Measurements from ENCODE around the gene TECTB.

Gene TECTB

DNA sequence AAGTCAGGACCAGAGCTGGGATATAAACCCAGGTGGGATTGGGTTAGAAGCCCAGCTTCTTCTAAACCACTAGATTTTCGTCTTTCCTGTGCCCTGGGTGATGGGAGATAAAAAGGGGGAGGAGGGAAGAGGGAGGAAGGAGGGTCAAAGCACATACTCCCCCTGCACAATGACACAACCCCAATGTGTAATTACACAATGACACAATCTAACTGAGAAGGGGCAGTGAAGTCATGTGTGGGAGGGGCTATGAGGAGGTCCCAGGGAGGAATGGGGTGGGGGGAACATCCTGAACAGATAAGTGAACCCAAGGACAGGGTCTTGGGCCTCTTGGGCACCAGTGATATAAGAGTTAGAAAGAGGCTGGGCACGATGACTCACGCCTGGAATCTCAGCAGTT, 44.5 kb downstream of the TECTB start:
- Histone ChIP-seq H3K9me3 (ENCODE audit: control insufficient read depth, low read length) (no peaks in the 10 kb centered on the region), H3K4ac (ENCODE audit: low read depth in 1 of 2, low read length in 2 of 2) (no peak overlapping the region), H3K14ac (ENCODE audit: low read length in 2 of 2) (no peak overlapping the region), H2BK120ac (ENCODE audit: low read depth, low read length) (no peak overlapping the region), H2AK5ac (ENCODE audit: low read length, severe bottlenecking) (no peak overlapping the region), H3K9ac (ENCODE audit: low read length) (no peak overlapping the region), H3K4me1 (ENCODE audit: control insufficient read depth, insufficient read depth, low read depth, low read length) (no peaks in the 10 kb centered on the region), H2BK15ac (ENCODE audit: low read depth, poor library complexity, severe bottlenecking) (no peak overlapping the region), H3K36me3 (ENCODE audit: control insufficient read depth in 1 of 2, insufficient read depth in 2 of 2, low read depth in 1 of 2, low read length in 2 of 2) (no peaks in the 10 kb centered on the region), H3K18ac (ENCODE audit: low read depth in 1 of 2, low read length in 2 of 2) (no peak overlapping the region), H3K23ac (ENCODE audit: low read length in 2 of 2) (no peak overlapping the region), H3K27ac (ENCODE audit: low read length, poor library complexity, severe bottlenecking) (no peak overlapping the region), H3K27me3 (ENCODE audit: control insufficient read depth in 1 of 2, insufficient read depth in 1 of 2, low read length in 2 of 2) (no peaks in the 10 kb centered on the region), H4K8ac (ENCODE audit: low read length) (no peak overlapping the region), H4K91ac (ENCODE audit: low read length) (no peak overlapping the region), H2AFZ (ENCODE audit: low read depth, low read length) (no peak overlapping the region), H3K4me2 (ENCODE audit: low read length, poor library complexity, severe bottlenecking) (no peak overlapping the region), H3K79me1 (replicated peaks; ENCODE audit: low read length, poor library complexity, severe bottlenecking) (no peaks in the 10 kb centered on the region), H2BK5ac (ENCODE audit: low read depth, low read length, poor library complexity, severe bottlenecking) (no peak overlapping the region), H3K4me3 (ENCODE audit: insufficient read depth in 1 of 2, low read depth in 1 of 2, low read length in 2 of 2) (no peak overlapping the region), H2BK12ac (ENCODE audit: low read length in 2 of 2) (no peak overlapping the region)
- WGBS = 93% methylated on average over 2 of the region's 3 CpGs
- no peak for DNase-seq

DNA sequence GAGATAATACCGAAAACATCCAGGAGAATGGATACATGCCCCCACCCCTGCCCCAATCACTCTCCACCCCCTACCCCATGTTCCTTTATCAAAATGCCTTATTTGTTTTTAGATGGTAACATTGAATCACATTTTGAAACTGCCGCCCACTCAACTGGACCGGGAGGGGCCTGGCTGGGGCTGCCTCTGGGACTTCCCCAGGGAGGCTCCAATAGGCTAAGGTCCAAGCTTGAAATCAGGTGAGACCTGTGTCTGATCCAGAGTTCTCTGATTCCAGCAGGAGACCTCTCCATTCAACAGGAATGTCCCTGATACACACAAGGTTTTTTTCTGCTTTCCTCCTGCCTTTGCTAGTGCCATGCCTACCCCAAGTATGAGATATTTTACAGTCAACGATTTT, 47.0 kb downstream of the TECTB start:
- H2BK12ac ChIP-seq (ENCODE audit: low read length in 2 of 2) = no peak overlapping the region
- no peak overlapping the region for H2AFZ ChIP-seq (ENCODE audit: low read depth, low read length)
- H3K9me3 ChIP-seq (ENCODE audit: control insufficient read depth, low read length) = no peaks in the 10 kb centered on the region
- H3K79me1 ChIP-seq (replicated peaks; ENCODE audit: low read length, poor library complexity, severe bottlenecking) = no peaks in the 10 kb centered on the region
- no peaks in the 10 kb centered on the region for H3K4me1 ChIP-seq (ENCODE audit: control insufficient read depth, insufficient read depth, low read depth, low read length)
- WGBS = 86% methylated on average over 3 of the region's 4 CpGs
- no peak overlapping the region for H3K23ac ChIP-seq (ENCODE audit: low read length in 2 of 2)
- H2BK120ac ChIP-seq (ENCODE audit: low read depth, low read length) = no peak overlapping the region
- no peak for DNase-seq
- no peak overlapping the region for H4K8ac ChIP-seq (ENCODE audit: low read length)
- no peak overlapping the region for H3K9ac ChIP-seq (ENCODE audit: low read length)
- no peak overlapping the region for H3K27ac ChIP-seq (ENCODE audit: low read length, poor library complexity, severe bottlenecking)
- no peak overlapping the region for H2BK5ac ChIP-seq (ENCODE audit: low read depth, low read length, poor library complexity, severe bottlenecking)
- no peak overlapping the region for H3K18ac ChIP-seq (ENCODE audit: low read depth in 1 of 2, low read length in 2 of 2)
- H3K14ac ChIP-seq (ENCODE audit: low read length in 2 of 2) = no peak overlapping the region
- peaks cover 5% of the 10 kb centered on the region in 2 experiments for H3K27me3 ChIP-seq (ENCODE audit: control insufficient read depth in 1 of 2, insufficient read depth in 1 of 2, low read length in 2 of 2)
- no peak overlapping the region for H3K4me2 ChIP-seq (ENCODE audit: low read length, poor library complexity, severe bottlenecking)
- no peak overlapping the region for H3K4ac ChIP-seq (ENCODE audit: low read depth in 1 of 2, low read length in 2 of 2)
- no peak overlapping the region for H4K91ac ChIP-seq (ENCODE audit: low read length)
- no peaks in the 10 kb centered on the region for H3K36me3 ChIP-seq (ENCODE audit: control insufficient read depth in 1 of 2, insufficient read depth in 2 of 2, low read depth in 1 of 2, low read length in 2 of 2)
- H2AK5ac ChIP-seq (ENCODE audit: low read length, severe bottlenecking) = no peak overlapping the region
- H3K4me3 ChIP-seq (ENCODE audit: insufficient read depth in 1 of 2, low read depth in 1 of 2, low read length in 2 of 2) = no peak overlapping the region
- no peak overlapping the region for H2BK15ac ChIP-seq (ENCODE audit: low read depth, poor library complexity, severe bottlenecking)

DNA sequence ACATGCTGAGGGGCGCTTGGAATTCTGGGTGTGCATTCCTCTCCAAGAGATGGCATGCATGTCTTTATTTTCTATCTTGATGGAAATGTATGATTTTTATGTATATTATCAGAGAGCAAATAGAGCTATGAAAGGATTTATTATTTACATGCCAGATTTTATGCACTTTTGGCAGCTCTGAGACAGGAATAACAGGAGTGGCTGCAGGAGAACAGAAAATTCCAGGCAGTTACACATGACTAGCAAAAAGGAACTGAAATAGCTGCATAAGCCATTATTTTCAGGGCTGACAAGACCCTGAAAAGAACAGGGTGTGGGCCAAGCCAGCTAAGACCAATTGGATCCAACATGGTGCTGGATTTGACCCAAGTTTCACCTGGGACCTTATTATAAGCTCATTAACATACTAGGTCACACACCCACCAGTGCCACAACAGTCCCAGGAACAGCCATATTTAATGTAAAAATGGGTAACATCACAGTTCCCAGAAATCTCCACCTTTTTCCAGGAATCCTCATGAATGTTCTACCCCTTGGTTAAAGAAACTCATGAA, 47.5 kb downstream of the TECTB start:
- Histone ChIP-seq H2BK5ac (ENCODE audit: low read depth, low read length, poor library complexity, severe bottlenecking) (no peak overlapping the region), H3K27me3 (ENCODE audit: control insufficient read depth in 1 of 2, insufficient read depth in 1 of 2, low read length in 2 of 2) (peaks cover 5% of the 10 kb centered on the region in 2 experiments), H3K4me1 (ENCODE audit: control insufficient read depth, insufficient read depth, low read depth, low read length) (no peaks in the 10 kb centered on the region), H3K14ac (ENCODE audit: low read length in 2 of 2) (no peak overlapping the region), H3K9me3 (ENCODE audit: control insufficient read depth, low read length) (no peaks in the 10 kb centered on the region), H3K9ac (ENCODE audit: low read length) (no peak overlapping the region), H3K36me3 (ENCODE audit: control insufficient read depth in 1 of 2, insufficient read depth in 2 of 2, low read depth in 1 of 2, low read length in 2 of 2) (no peaks in the 10 kb centered on the region), H3K27ac (ENCODE audit: low read length, poor library complexity, severe bottlenecking) (no peak overlapping the region), H2BK12ac (ENCODE audit: low read length in 2 of 2) (no peak overlapping the region), H3K79me1 (replicated peaks; ENCODE audit: low read length, poor library complexity, severe bottlenecking) (no peaks in the 10 kb centered on the region), H3K4ac (ENCODE audit: low read depth in 1 of 2, low read length in 2 of 2) (no peak overlapping the region), H3K4me2 (ENCODE audit: low read length, poor library complexity, severe bottlenecking) (no peak overlapping the region), H2AFZ (ENCODE audit: low read depth, low read length) (no peak overlapping the region), H3K23ac (ENCODE audit: low read length in 2 of 2) (no peak overlapping the region), H3K18ac (ENCODE audit: low read depth in 1 of 2, low read length in 2 of 2) (no peak overlapping the region), H2BK120ac (ENCODE audit: low read depth, low read length) (no peak overlapping the region), H4K91ac (ENCODE audit: low read length) (no peak overlapping the region), H3K4me3 (ENCODE audit: insufficient read depth in 1 of 2, low read depth in 1 of 2, low read length in 2 of 2) (no peak overlapping the region), H2BK15ac (ENCODE audit: low read depth, poor library complexity, severe bottlenecking) (no peak overlapping the region), H4K8ac (ENCODE audit: low read length) (no peak overlapping the region), H2AK5ac (ENCODE audit: low read length, severe bottlenecking) (no peak overlapping the region)
- DNase-seq = no peak
- WGBS = 75% methylated on average over 1 of the region's 1 CpG

DNA sequence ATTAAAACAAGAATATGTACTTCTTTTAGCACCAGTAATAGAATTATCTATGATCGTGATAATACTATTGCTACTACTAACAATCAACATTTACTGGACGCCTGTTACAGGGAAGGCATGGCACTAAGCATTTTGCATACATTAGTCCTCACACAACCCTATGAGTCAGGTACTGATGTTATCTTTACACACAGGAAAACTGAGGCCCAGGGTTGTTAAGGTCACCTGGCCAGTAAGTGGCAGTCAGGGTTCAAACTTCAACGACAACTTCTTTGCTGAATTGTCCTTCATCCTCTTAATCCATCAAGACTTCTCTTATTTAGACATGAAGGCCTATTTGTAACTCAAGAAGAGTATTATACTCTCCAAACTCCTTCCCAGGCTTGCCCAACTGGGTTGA, 48.8 kb downstream of the TECTB start:
- Histone ChIP-seq H3K4me1 (ENCODE audit: control insufficient read depth, insufficient read depth, low read depth, low read length) (no peaks in the 10 kb centered on the region), H3K9ac (ENCODE audit: low read length) (no peak overlapping the region), H3K27ac (ENCODE audit: low read length, poor library complexity, severe bottlenecking) (no peak overlapping the region), H3K79me1 (replicated peaks; ENCODE audit: low read length, poor library complexity, severe bottlenecking) (no peaks in the 10 kb centered on the region), H2BK120ac (ENCODE audit: low read depth, low read length) (no peak overlapping the region), H2AK5ac (ENCODE audit: low read length, severe bottlenecking) (no peak overlapping the region), H4K8ac (ENCODE audit: low read length) (no peak overlapping the region), H2BK15ac (ENCODE audit: low read depth, poor library complexity, severe bottlenecking) (no peak overlapping the region), H3K23ac (ENCODE audit: low read length in 2 of 2) (no peak overlapping the region), H4K91ac (ENCODE audit: low read length) (no peak overlapping the region), H2AFZ (ENCODE audit: low read depth, low read length) (no peak overlapping the region), H3K4me2 (ENCODE audit: low read length, poor library complexity, severe bottlenecking) (no peak overlapping the region), H2BK5ac (ENCODE audit: low read depth, low read length, poor library complexity, severe bottlenecking) (no peak overlapping the region), H3K27me3 (ENCODE audit: control insufficient read depth in 1 of 2, insufficient read depth in 1 of 2, low read length in 2 of 2) (peaks cover 5% of the 10 kb centered on the region in 2 experiments), H3K9me3 (ENCODE audit: control insufficient read depth, low read length) (no peaks in the 10 kb centered on the region), H3K18ac (ENCODE audit: low read depth in 1 of 2, low read length in 2 of 2) (no peak overlapping the region), H2BK12ac (ENCODE audit: low read length in 2 of 2) (no peak overlapping the region), H3K4me3 (ENCODE audit: insufficient read depth in 1 of 2, low read depth in 1 of 2, low read length in 2 of 2) (no peak overlapping the region), H3K14ac (ENCODE audit: low read length in 2 of 2) (no peak overlapping the region), H3K4ac (ENCODE audit: low read depth in 1 of 2, low read length in 2 of 2) (no peak overlapping the region), H3K36me3 (ENCODE audit: control insufficient read depth in 1 of 2, insufficient read depth in 2 of 2, low read depth in 1 of 2, low read length in 2 of 2) (no peaks in the 10 kb centered on the region)
- DNase-seq = no peak
- WGBS = 98% methylated on average over 3 of the region's 3 CpGs
